Neural progenitor cell (in vitro differentiated cells): ENCODE data around the gene NUBP2. TPM values are rescaled to one million over a fixed set of nuclear protein-coding genes. Genes with fewer than 3 reads are reported as not detected.
A peak's percentile ranks its signal among the peaks of the same experiment; 100 is the strongest.

Experiments used
- DNase-seq: peaks from one replicate; pipeline ENCODE4 v3.0.0-alpha.2; 2016; ENCODE audit warnings: low spot score
- H2AFZ ChIP-seq: fragments of 200-600 bp; sonication (generic); replicated peaks from 2 replicates; pipeline ENCODE4 v1.6.1; 2016; ENCODE audit warnings: antibody characterized with exemption
- H3F3A ChIP-seq: fragments of 200-600 bp; sonication (generic); 2 replicates; pipeline ENCODE4 v1.6.1; 2016; ENCODE audit warnings: antibody characterized with exemption, low read depth
- H3K27ac ChIP-seq: fragments of 200-600 bp; sonication (generic); 2 replicates; pipeline ENCODE4 v1.5.1; 2016; ENCODE audit warnings: mild to moderate bottlenecking
- H3K27me3 ChIP-seq: fragments of 200-600 bp; sonication (generic); 2 replicates; pipeline ENCODE4 v1.6.1; 2016; ENCODE audit warnings: mild to moderate bottlenecking, moderate library complexity
- H3K36me3 ChIP-seq: fragments of 200-600 bp; sonication (generic); 2 replicates; pipeline ENCODE4 v1.5.1; 2016
- H3K4me1 ChIP-seq: fragments of 200-600 bp; sonication (generic); 2 replicates; pipeline ENCODE4 v1.6.1; 2016; ENCODE audit warnings: mixed run types
- H3K4me2 ChIP-seq: fragments of 200-600 bp; sonication (generic); 2 replicates; pipeline ENCODE4 v1.6.1; 2016
- H3K4me3 ChIP-seq: fragments of 200-600 bp; sonication (generic); 2 replicates; pipeline ENCODE4 v1.5.1; 2016
- H3K79me2 ChIP-seq: fragments of 200-600 bp; sonication (generic); 2 replicates; pipeline ENCODE4 v1.6.1; 2016; ENCODE audit warnings: low read depth
- H3K9ac ChIP-seq: fragments of 200-600 bp; sonication (generic); 2 replicates; pipeline ENCODE4 v1.6.1; 2016
- H3K9me3 ChIP-seq: fragments of 200-600 bp; sonication (generic); 2 replicates; pipeline ENCODE4 v1.5.1; 2016; ENCODE audit warnings: low read depth
- H4K20me1 ChIP-seq: fragments of 200-600 bp; sonication (generic); 2 replicates; pipeline ENCODE4 v1.6.1; 2016; ENCODE audit warnings: low read depth
- H3K27ac Mint-ChIP-seq: 3 replicates; pipeline ENCODE4 v1.8.0; 2021; ENCODE audit warnings: mixed read lengths
- H3K27me3 Mint-ChIP-seq: 2 replicates; pipeline ENCODE4 v1.8.0; 2022; ENCODE audit warnings: low read depth, mild to moderate bottlenecking, inconsistent platforms, moderate library complexity, mixed read lengths; ENCODE audit not compliant: insufficient read depth
- H3K36me3 Mint-ChIP-seq: 3 replicates; pipeline ENCODE4 v1.8.0; 2021; ENCODE audit warnings: mixed read lengths
- H3K4me1 Mint-ChIP-seq: 3 replicates; pipeline ENCODE4 v1.8.0; 2021; ENCODE audit warnings: mixed read lengths
- H3K4me3 Mint-ChIP-seq: 3 replicates; pipeline ENCODE4 v1.8.0; 2021; ENCODE audit warnings: mild to moderate bottlenecking, moderate library complexity, mixed read lengths
- H3K9me3 Mint-ChIP-seq: 3 replicates; pipeline ENCODE4 v1.8.0; 2020; ENCODE audit warnings: mixed read lengths
- CTCF ChIP-seq: fragments of 200-600 bp; sonication (generic); IDR thresholded peaks from 2 replicates; pipeline ENCODE4 v1.5.1; 2017; ENCODE audit warnings: antibody characterized with exemption, mild to moderate bottlenecking
- EZH2 ChIP-seq: fragments of 200-600 bp; sonication (generic); IDR thresholded peaks from 2 replicates; pipeline ENCODE4 v1.6.1; 2017; ENCODE audit warnings: antibody characterized with exemption, mild to moderate bottlenecking, moderate library complexity
- EZH2phosphoT487 ChIP-seq: fragments of 200-600 bp; sonication (generic); IDR thresholded peaks from 2 replicates; pipeline ENCODE4 v1.6.1; 2017; ENCODE audit warnings: antibody characterized with exemption
- total RNA-seq: library from RNA; depleted of rRNA; stranded (reverse); fragments of >200 nt; gene quantifications from 2 replicates; pipeline ENCODE4 v1.2.3, GENCODE V29; 2015; ENCODE audit warnings: low replicate concordance

Gene NUBP2
- total RNA-seq, 1 donor from 2014 or later: 22.8 TPM

DNA sequence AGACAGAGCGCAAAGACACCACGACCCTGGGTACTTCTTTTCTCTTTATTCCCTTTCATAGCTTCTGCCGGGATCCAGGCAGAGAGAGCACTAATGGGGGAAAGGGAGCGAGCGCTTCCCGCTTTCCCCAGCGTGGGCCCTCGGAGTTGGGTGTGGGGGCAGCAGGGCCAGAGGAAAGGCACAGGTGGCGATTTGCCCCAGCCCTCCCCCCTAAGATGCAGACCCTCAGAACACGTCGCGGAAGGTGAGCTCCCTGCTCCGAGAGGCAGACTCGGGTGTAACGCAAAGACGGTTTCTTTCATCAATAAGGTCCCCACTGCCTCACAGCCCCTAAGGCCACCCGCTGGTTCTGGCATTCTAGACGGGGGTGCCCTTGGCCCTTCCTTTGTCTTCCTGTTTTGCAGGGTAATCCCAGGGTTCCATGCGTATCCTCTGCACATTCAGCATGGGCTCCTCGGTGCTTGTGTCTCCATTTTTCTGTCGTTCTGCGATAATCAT lies 10.8 kb upstream of the NUBP2 start:
- Histone ChIP-seq H3K4me3 (peak overlapping the region; percentile 83), H3K36me3 (no peaks in the 10 kb centered on the region), H2AFZ (no peak overlapping the region), H3K9me3 (no peaks in the 10 kb centered on the region), H3K9ac (no peak overlapping the region), H3K4me2 (peak overlapping the region; percentile 95), H3K27me3 (no peaks in the 10 kb centered on the region), H4K20me1 (peaks cover 38% of the 10 kb centered on the region), H3K27ac (no peak overlapping the region), H3K4me1 (peaks cover 5% of the 10 kb centered on the region), H3K79me2 (peaks cover 25% of the 10 kb centered on the region), H3F3A (peaks cover 7% of the 10 kb centered on the region)
- DNase-seq: peak; percentile 35
- H3K4me3 Mint-ChIP-seq: peak overlapping the region; percentile 97
- H3K27ac Mint-ChIP-seq: no peak overlapping the region
- H3K4me1 Mint-ChIP-seq: peaks cover 10% of the 10 kb centered on the region
- no peaks in the 10 kb centered on the region for H3K9me3 Mint-ChIP-seq
- no peak for TF ChIP-seq CTCF
- H3K36me3 Mint-ChIP-seq: peaks cover 3% of the 10 kb centered on the region
- peaks cover 7% of the 10 kb centered on the region for H3K27me3 Mint-ChIP-seq

DNA sequence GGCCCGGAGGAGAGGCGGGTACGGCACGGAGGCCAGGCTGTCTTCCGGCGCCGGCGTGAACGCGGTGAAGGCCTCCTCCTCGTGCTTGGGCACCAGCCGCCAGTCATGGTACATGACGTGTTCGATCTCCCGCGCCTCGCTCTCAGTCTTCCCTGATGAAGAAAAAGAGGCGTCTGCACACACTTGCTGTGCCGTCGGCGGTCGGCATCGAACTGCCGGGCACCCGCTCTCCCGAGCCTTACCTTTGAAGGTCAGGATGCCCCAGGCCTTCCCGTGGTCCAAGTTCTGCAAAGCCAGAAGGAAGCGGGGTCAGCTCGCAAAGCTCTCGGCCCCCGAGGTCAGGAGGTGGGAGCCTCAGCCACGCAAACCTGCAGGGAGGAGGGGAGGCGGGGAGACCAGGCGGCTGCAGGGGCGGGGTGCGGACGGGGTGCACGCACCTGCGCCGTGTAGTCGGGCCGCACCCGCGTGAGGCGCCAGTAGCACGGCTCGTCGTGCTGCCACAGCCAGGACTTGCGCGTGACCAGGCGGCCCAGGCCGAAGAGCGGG lies 10.3 kb upstream of the NUBP2 start, which contains the start of gene EME2:
EME2 (plus strand) TSS at position 449 of the 546 bp plus-strand sequence. CDS start 418 bp downstream, outside the sequence.
- Histone ChIP-seq H3K27ac (no peak within 1 kb of the TSS), H3K4me1 (peaks cover 5% of the 10 kb centered on the region), H4K20me1 (peaks cover 38% of the 10 kb centered on the region), H3F3A (peaks cover 7% of the 10 kb centered on the region), H2AFZ (peak within 1 kb of the TSS; percentile 80), H3K9me3 (no peaks in the 10 kb centered on the region), H3K4me2 (peak within 1 kb of the TSS; percentile 95), H3K9ac (peak within 1 kb of the TSS; percentile 59), H3K36me3 (no peaks in the 10 kb centered on the region), H3K79me2 (peaks cover 25% of the 10 kb centered on the region), H3K27me3 (no peaks in the 10 kb centered on the region), H3K4me3 (peak within 1 kb of the TSS; percentile 83)
- peaks cover 10% of the 10 kb centered on the region for H3K4me1 Mint-ChIP-seq
- H3K36me3 Mint-ChIP-seq: peaks cover 3% of the 10 kb centered on the region
- H3K4me3 Mint-ChIP-seq: peak within 1 kb of the TSS; percentile 97
- peak; percentile 54 for DNase-seq
- peaks cover 7% of the 10 kb centered on the region for H3K27me3 Mint-ChIP-seq
- TF ChIP-seq EZH2 (no peak), EZH2phosphoT487 (no peak), CTCF (no peak)
- H3K9me3 Mint-ChIP-seq: no peaks in the 10 kb centered on the region
- H3K27ac Mint-ChIP-seq: no peak within 1 kb of the TSS

GRCh38 chr16:1772908-1773702 lies 9.7 kb upstream of the NUBP2 start, which contains the start of gene MRPS34:
TSS of gene MRPS34 (minus strand) at chr16:1773134. CDS start at chr16:1773119, 15 bp downstream.
- H3K9me3 Mint-ChIP-seq: no peaks in the 10 kb centered on the region
- H2AFZ ChIP-seq: peak within 1 kb of the TSS; percentile 80
- H3K27ac ChIP-seq: no peak within 1 kb of the TSS

More at GRCh38 chr16:1772908-1773702, 9.7 kb upstream of the NUBP2 start, which contains the start of gene MRPS34:
- Mint-ChIP-seq H3K27ac (no peak within 1 kb of the TSS), H3K36me3 (peaks cover 3% of the 10 kb centered on the region), H3K4me3 (peak within 1 kb of the TSS; percentile 97), H3K4me1 (peaks cover 10% of the 10 kb centered on the region), H3K27me3 (peaks cover 3% of the 10 kb centered on the region)
- H3K36me3 ChIP-seq: no peaks in the 10 kb centered on the region
- H3K9me3 ChIP-seq: no peaks in the 10 kb centered on the region
- no peaks in the 10 kb centered on the region for H3K27me3 ChIP-seq
- peak within 1 kb of the TSS; percentile 83 for H3K4me3 ChIP-seq
- H3K79me2 ChIP-seq: peaks cover 25% of the 10 kb centered on the region
- H3K9ac ChIP-seq: peak within 1 kb of the TSS; percentile 59
- TF ChIP-seq CTCF (peak; percentile 85), EZH2 (no peak)
- DNase-seq: peak; percentile 97
- H3F3A ChIP-seq: peaks cover 7% of the 10 kb centered on the region
- peak within 1 kb of the TSS; percentile 95 for H3K4me2 ChIP-seq
- peaks cover 38% of the 10 kb centered on the region for H4K20me1 ChIP-seq
- peaks cover 5% of the 10 kb centered on the region for H3K4me1 ChIP-seq
